Activated CD4-positive, alpha-beta T cell treated with anti-CD3 and anti-CD28 coated beads, Interleukin-2, amount 10 ng/mL, durations not matched to agents 24 days and 14 days (primary cell): Measurements from ENCODE around the gene STAMBP. TPM values are rescaled to one million over a fixed set of nuclear protein-coding genes. Genes with fewer than 3 reads are reported as not detected.
"Not testable (repeated sequence)": the region's sequence is repeated elsewhere in the genome, so short reads cannot be mapped to it uniquely, and the experiment has no call there.

Experiments used
- DNase-seq: peaks from one replicate; pipeline ENCODE4 v3.0.0; 2022
- H3K27ac Mint-ChIP-seq: one replicate; pipeline ENCODE4 v1.8.0; 2022; ENCODE audit warnings: mild to moderate bottlenecking, mixed read lengths
- H3K27me3 Mint-ChIP-seq: one replicate; pipeline ENCODE4 v1.8.0; 2022; ENCODE audit warnings: mixed read lengths
- H3K36me3 Mint-ChIP-seq: one replicate; pipeline ENCODE4 v1.8.0; 2022; ENCODE audit warnings: low read depth, mild to moderate bottlenecking, mixed read lengths
- H3K4me1 Mint-ChIP-seq: one replicate; pipeline ENCODE4 v1.8.0; 2021; ENCODE audit warnings: mixed read lengths
- H3K4me3 Mint-ChIP-seq: one replicate; pipeline ENCODE4 v1.8.0; 2022; ENCODE audit warnings: mild to moderate bottlenecking, moderate library complexity, mixed read lengths
- H3K9me3 Mint-ChIP-seq: one replicate; pipeline ENCODE4 v1.8.0; 2021; ENCODE audit warnings: mixed read lengths
- intact Hi-C: fragments of 100-400 bp; cut with micrococcal nuclease; formaldehyde crosslinking; loops from one replicate; pipeline ENCODE4 v1.15.1; 2023
- total RNA-seq: library from RNA; stranded (reverse); gene quantifications from 2 replicates; pipeline ENCODE4 v1.2.3, GENCODE V29; 2022

Gene STAMBP
- total RNA-seq, 1 donor from 2014 or later: 59.9 TPM

GRCh38 chr2:73896362-73897239, 67.8 kb downstream of the STAMBP start:
- Mint-ChIP-seq H3K4me1 (peaks cover 35% of the 10 kb centered on the region), H3K9me3 (no peaks in the 10 kb centered on the region), H3K27ac (peak overlapping the region; percentile 85), H3K36me3 (no peaks in the 10 kb centered on the region), H3K4me3 (peak overlapping the region; percentile 51), H3K27me3 (no peaks in the 10 kb centered on the region)
- DNase-seq: peak; percentile 84
- intact Hi-C loops: loop anchor here (1.0 kb wide), 1 partner anchor 10 kb away; no protein-coding TSS in a partner anchor

- peaks cover 39% of the 10 kb centered on the region for H3K4me1 Mint-ChIP-seq
- H3K9me3 Mint-ChIP-seq: no peaks in the 10 kb centered on the region
- intact Hi-C loops: no loop called here
- no peak for DNase-seq
- H3K27me3 Mint-ChIP-seq: no peaks in the 10 kb centered on the region
- peak overlapping the region; percentile 56 for H3K27ac Mint-ChIP-seq
- H3K36me3 Mint-ChIP-seq: no peaks in the 10 kb centered on the region
- H3K4me3 Mint-ChIP-seq: peak overlapping the region; percentile 4
Measured at GRCh38 chr2:73897240-73897583, 68.5 kb downstream of the STAMBP start.

GRCh38 chr2:73897934-73898333, 69.2 kb downstream of the STAMBP start:
- Mint-ChIP-seq H3K27ac (no peak overlapping the region), H3K4me1 (peaks cover 40% of the 10 kb centered on the region), H3K4me3 (no peak overlapping the region), H3K9me3 (no peaks in the 10 kb centered on the region), H3K36me3 (no peaks in the 10 kb centered on the region), H3K27me3 (no peaks in the 10 kb centered on the region)
- intact Hi-C loops: no loop called here
- DNase-seq: no peak

GRCh38 chr2:73899801-73900336, 71.1 kb downstream of the STAMBP start:
- H3K27me3 Mint-ChIP-seq: no peaks in the 10 kb centered on the region

GRCh38 chr2:73901143-73901542, 72.4 kb downstream of the STAMBP start:
- Mint-ChIP-seq H3K4me3 (no peak overlapping the region), H3K27ac (no peak overlapping the region), H3K9me3 (no peaks in the 10 kb centered on the region), H3K27me3 (no peaks in the 10 kb centered on the region), H3K4me1 (peaks cover 22% of the 10 kb centered on the region), H3K36me3 (no peaks in the 10 kb centered on the region)
- intact Hi-C loops: no loop called here
- no peak for DNase-seq

More at GRCh38 chr2:73899801-73900336, 71.1 kb downstream of the STAMBP start:
- no peak for DNase-seq
- intact Hi-C loops: no loop called here
- Mint-ChIP-seq H3K9me3 (no peaks in the 10 kb centered on the region), H3K4me1 (peaks cover 25% of the 10 kb centered on the region), H3K4me3 (no peak overlapping the region), H3K36me3 (no peaks in the 10 kb centered on the region), H3K27ac (no peak overlapping the region)

GRCh38 chr2:73902284-73902683, 73.5 kb downstream of the STAMBP start:
- no peaks in the 10 kb centered on the region for H3K9me3 Mint-ChIP-seq
- peaks cover 13% of the 10 kb centered on the region for H3K4me1 Mint-ChIP-seq
- H3K4me3 Mint-ChIP-seq: no peak overlapping the region
- no peaks in the 10 kb centered on the region for H3K27me3 Mint-ChIP-seq
- intact Hi-C loops: no loop called here
- DNase-seq: no peak
- no peaks in the 10 kb centered on the region for H3K36me3 Mint-ChIP-seq
- H3K27ac Mint-ChIP-seq: no peak overlapping the region

- Mint-ChIP-seq H3K27ac (no peak overlapping the region), H3K9me3 (no peaks in the 10 kb centered on the region), H3K27me3 (no peaks in the 10 kb centered on the region), H3K36me3 (no peaks in the 10 kb centered on the region), H3K4me3 (no peak overlapping the region), H3K4me1 (peaks cover 13% of the 10 kb centered on the region)
- intact Hi-C loops: no loop called here
- DNase-seq: no peak
Measured at GRCh38 chr2:73903313-73903712, 74.6 kb downstream of the STAMBP start.

GRCh38 chr2:73903949-73904613, 75.3 kb downstream of the STAMBP start:
- H3K36me3 Mint-ChIP-seq, H3K9me3 Mint-ChIP-seq, DNase-seq, H3K27me3 Mint-ChIP-seq, H3K4me3 Mint-ChIP-seq, intact Hi-C loops, H3K27ac Mint-ChIP-seq: not testable (repeated sequence)
- peaks cover 16% of the 10 kb centered on the region for H3K4me1 Mint-ChIP-seq

GRCh38 chr2:73904952-73905351, 76.2 kb downstream of the STAMBP start:
- no peak for DNase-seq
- no peaks in the 10 kb centered on the region for H3K36me3 Mint-ChIP-seq
- H3K4me3 Mint-ChIP-seq: no peak overlapping the region
- peaks cover 16% of the 10 kb centered on the region for H3K4me1 Mint-ChIP-seq
- no peaks in the 10 kb centered on the region for H3K9me3 Mint-ChIP-seq
- intact Hi-C loops: no loop called here
- no peak overlapping the region for H3K27ac Mint-ChIP-seq
- no peaks in the 10 kb centered on the region for H3K27me3 Mint-ChIP-seq

- Mint-ChIP-seq H3K27me3 (no peaks in the 10 kb centered on the region), H3K4me3 (no peak overlapping the region), H3K4me1 (peaks cover 14% of the 10 kb centered on the region), H3K9me3 (no peaks in the 10 kb centered on the region), H3K27ac (no peak overlapping the region), H3K36me3 (no peaks in the 10 kb centered on the region)
- no peak for DNase-seq
- intact Hi-C loops: no loop called here
Measured at GRCh38 chr2:73906847-73907505, 78.2 kb downstream of the STAMBP start.

- Mint-ChIP-seq H3K4me3 (no peak overlapping the region), H3K4me1 (peaks cover 11% of the 10 kb centered on the region), H3K27ac (peak overlapping the region; percentile 76), H3K9me3 (no peaks in the 10 kb centered on the region), H3K27me3 (no peaks in the 10 kb centered on the region), H3K36me3 (no peaks in the 10 kb centered on the region)
- intact Hi-C loops: no loop called here
- peak; percentile 83 for DNase-seq
Measured at GRCh38 chr2:73907840-73908452, 79.2 kb downstream of the STAMBP start.

- no peak overlapping the region for H3K27ac Mint-ChIP-seq
- intact Hi-C loops: no loop called here
- DNase-seq: no peak
- H3K9me3 Mint-ChIP-seq: no peaks in the 10 kb centered on the region
- H3K4me1 Mint-ChIP-seq: peaks cover 11% of the 10 kb centered on the region
- no peaks in the 10 kb centered on the region for H3K36me3 Mint-ChIP-seq
- no peak overlapping the region for H3K4me3 Mint-ChIP-seq
- H3K27me3 Mint-ChIP-seq: no peaks in the 10 kb centered on the region
Measured at GRCh38 chr2:73908689-73909652, 80.2 kb downstream of the STAMBP start.
